OCI-LY7 (cell line): ENCODE measurements around the gene MYL5. TPM values are rescaled to one million over a fixed set of nuclear protein-coding genes. Genes with fewer than 3 reads are reported as not detected.

Source experiments
- BruUV-seq: library from RNA; stranded (reverse); fragments of 400-500 nt; replicated peaks from 2 replicates; lab custom pipeline; 2021; lab: Mats Ljungman, UMichigan
- CTCF ChIA-PET: fragments of 300-600 bp; sonication (Branson Sonifier 250); formaldehyde crosslinking; loops from one replicate; lab custom pipeline; 2022; ENCODE audit warnings: antibody characterized with exemption; ENCODE audit not compliant: unreplicated experiment; lab: Charles Lee
- POLR2A ChIA-PET: fragments of 300-600 bp; sonication (Branson Sonifier 250); formaldehyde crosslinking; loops from one replicate; lab custom pipeline; 2022; ENCODE audit warnings: antibody characterized with exemption; lab: Charles Lee
- DNase-seq: peaks from one replicate; pipeline ENCODE4 v3.0.0-alpha.2; 2015; ENCODE audit warnings: low spot score
- H2AFZ ChIP-seq: fragments of 200-600 bp; sonication (generic), shearing (Covaris generic); 2 replicates; pipeline ENCODE4 v1.6.1; 2014; ENCODE audit warnings: mild to moderate bottlenecking, antibody characterized with exemption, low read length, moderate library complexity
- H3K27ac ChIP-seq: fragments of 200-600 bp; sonication (generic); 2 replicates; pipeline ENCODE4 v1.5.1; 2014; ENCODE audit warnings: mixed run types, low read depth, mild to moderate bottlenecking, moderate library complexity, low read length, inconsistent platforms; ENCODE audit not compliant: poor library complexity, severe bottlenecking
- H3K36me3 ChIP-seq: fragments of 200-600 bp; sonication (generic); 2 replicates; pipeline ENCODE4 v1.6.1; 2014; ENCODE audit warnings: mild to moderate bottlenecking, antibody characterized with exemption, low read length, moderate library complexity, mixed read lengths; ENCODE audit not compliant: insufficient read depth
- H3K4me1 ChIP-seq: fragments of 200-600 bp; sonication (generic); 2 replicates; pipeline ENCODE4 v1.5.1; 2014; ENCODE audit warnings: mild to moderate bottlenecking, low read length; ENCODE audit not compliant: insufficient read depth, poor library complexity, severe bottlenecking
- H3K4me2 ChIP-seq: fragments of 200-600 bp; sonication (generic); 2 replicates; pipeline ENCODE4 v1.6.1; 2014; ENCODE audit warnings: mild to moderate bottlenecking, low read length
- H3K4me3 ChIP-seq: fragments of 200-600 bp; sonication (generic); 2 replicates; pipeline ENCODE4 v1.5.1; 2014; ENCODE audit warnings: mild to moderate bottlenecking, low read depth, low read length; ENCODE audit not compliant: poor library complexity, severe bottlenecking
- H3K79me2 ChIP-seq: fragments of 200-600 bp; sonication (generic); 2 replicates; pipeline ENCODE4 v1.6.1; 2016; ENCODE audit warnings: low read depth, mild to moderate bottlenecking, low read length, moderate library complexity, mixed read lengths; ENCODE audit not compliant: insufficient read depth
- H3K9me2 ChIP-seq: fragments of 200-600 bp; sonication (generic); 2 replicates; pipeline ENCODE4 v1.6.1; 2016; ENCODE audit warnings: mild to moderate bottlenecking, low read length, mixed read lengths; ENCODE audit not compliant: insufficient read depth
- H3K9me3 ChIP-seq: fragments of 200-600 bp; sonication (generic); 2 replicates; pipeline ENCODE4 v1.6.1; 2014; ENCODE audit warnings: mild to moderate bottlenecking, mixed run types, low read length, mixed read lengths
- H4K20me1 ChIP-seq: fragments of 200-600 bp; sonication (generic); 2 replicates; pipeline ENCODE4 v1.6.1; 2014; ENCODE audit warnings: mild to moderate bottlenecking, antibody characterized with exemption, low read length, moderate library complexity, mixed read lengths; ENCODE audit not compliant: insufficient read depth
- CTCF ChIP-seq: fragments of 200-600 bp; sonication (generic); conservative IDR thresholded peaks from 2 replicates; pipeline ENCODE4 v1.5.1; 2014; ENCODE audit warnings: mild to moderate bottlenecking, antibody characterized with exemption, low read length, moderate library complexity, mixed read lengths
- EZH2phosphoT487 ChIP-seq: fragments of 200-600 bp; sonication (generic); IDR thresholded peaks from 2 replicates; pipeline ENCODE4 v1.6.1; 2018; ENCODE audit warnings: low read depth, borderline replicate concordance, mild to moderate bottlenecking, mixed run types, antibody characterized with exemption, low read length, moderate library complexity, mixed read lengths
- intact Hi-C: fragments of 100-400 bp; cut with micrococcal nuclease; formaldehyde crosslinking; loops from one replicate; pipeline ENCODE4 v1.10.0; 2022; ENCODE audit not compliant: unreplicated experiment
- total RNA-seq, 2 experiments: library from RNA; depleted of rRNA in 1 of 2; stranded (reverse); fragments of >200 nt in 1 of 2; shearing (Covaris generic) in 1 of 2; gene quantifications; 2 replicates each; pipeline ENCODE4 v1.2.3, GENCODE V29; 2014 to 2022

MYL5 gene
- total RNA-seq, 2 experiments from 2014 or later: 24.4 to 62.2 TPM

- Histone ChIP-seq H3K79me2 (no peaks in the 10 kb centered on the region), H3K9me2 (no peaks in the 10 kb centered on the region), H3K4me3 (no peak overlapping the region), H2AFZ (no peak overlapping the region), H4K20me1 (0 out of 2 replicates have a peak, but pooled peaks cover 4% of the 10 kb centered on the region), H3K27ac (no peak overlapping the region), H3K4me1 (no peaks in the 10 kb centered on the region), H3K4me2 (no peak overlapping the region), H3K36me3 (peaks cover 33% of the 10 kb centered on the region), H3K9me3 (no peaks in the 10 kb centered on the region)
- no peak for DNase-seq
- intact Hi-C loops: no loop called here
- ChIA-PET POLR2A (no interaction called here), CTCF (no interaction called here)
- no peak for TF ChIP-seq CTCF
- no peak for TF ChIP-seq EZH2phosphoT487
- no TSS peak for BruUV-seq
These were observed 51.3 kb downstream of the MYL5 start for GRCh38 chr4:725391-726234.

GRCh38 chr4:726235-726787 is 52.0 kb downstream of the MYL5 start:
- no peak overlapping the region for H3K4me3 ChIP-seq
- no peak overlapping the region for H3K27ac ChIP-seq
- CTCF ChIA-PET: no interaction called here
- H3K4me1 ChIP-seq: no peaks in the 10 kb centered on the region
- DNase-seq: no peak
- no peaks in the 10 kb centered on the region for H3K9me2 ChIP-seq
- BruUV-seq: no TSS peak
- H3K36me3 ChIP-seq: peaks cover 38% of the 10 kb centered on the region
- H3K9me3 ChIP-seq: no peaks in the 10 kb centered on the region
- no peak overlapping the region for H2AFZ ChIP-seq
- H4K20me1 ChIP-seq: 0 out of 2 replicates have a peak, but pooled peaks cover 4% of the 10 kb centered on the region
- H3K4me2 ChIP-seq: no peak overlapping the region
- H3K79me2 ChIP-seq: no peaks in the 10 kb centered on the region
- TF ChIP-seq EZH2phosphoT487 (no peak), CTCF (no peak)
- intact Hi-C loops: no loop called here
- POLR2A ChIA-PET: no interaction called here

- ChIA-PET CTCF (no interaction called here), POLR2A (no interaction called here)
- TF ChIP-seq CTCF (no peak), EZH2phosphoT487 (no peak)
- Histone ChIP-seq H3K4me2 (no peak overlapping the region), H3K4me3 (no peak overlapping the region), H2AFZ (no peak overlapping the region), H3K4me1 (no peaks in the 10 kb centered on the region), H4K20me1 (0 out of 2 replicates have a peak, but pooled peaks cover 4% of the 10 kb centered on the region), H3K27ac (no peak overlapping the region), H3K36me3 (peaks cover 35% of the 10 kb centered on the region), H3K9me3 (no peaks in the 10 kb centered on the region), H3K9me2 (no peaks in the 10 kb centered on the region), H3K79me2 (no peaks in the 10 kb centered on the region)
- intact Hi-C loops: no loop called here
- BruUV-seq: no TSS peak
- no peak for DNase-seq
These were observed 52.5 kb downstream of the MYL5 start for GRCh38 chr4:726838-727237.
